Nephron progenitor cell (in vitro differentiated cells): ENCODE results near the gene DDX20.

Source experiments
- DNase-seq: peaks from one replicate; pipeline ENCODE4 v3.0.0; 2021
- H3K27ac Mint-ChIP-seq: 2 replicates; pipeline ENCODE4 v1.8.0; 2021; ENCODE audit warnings: mild to moderate bottlenecking, moderate library complexity, mixed read lengths
- H3K27me3 Mint-ChIP-seq: 2 replicates; pipeline ENCODE4 v1.8.0; 2021; ENCODE audit warnings: mild to moderate bottlenecking, low read depth, mixed read lengths; ENCODE audit not compliant: poor library complexity
- H3K36me3 Mint-ChIP-seq: 2 replicates; pipeline ENCODE4 v1.8.0; 2021; ENCODE audit warnings: low read depth, mixed read lengths
- H3K4me1 Mint-ChIP-seq: 2 replicates; pipeline ENCODE4 v1.8.0; 2021; ENCODE audit warnings: mixed read lengths
- H3K4me3 Mint-ChIP-seq: 2 replicates; pipeline ENCODE4 v1.8.0; 2021; ENCODE audit warnings: mild to moderate bottlenecking, moderate library complexity, mixed read lengths
- H3K9me3 Mint-ChIP-seq: 2 replicates; pipeline ENCODE4 v1.8.0; 2021; ENCODE audit warnings: mild to moderate bottlenecking, moderate library complexity, mixed read lengths
- CTCF ChIP-seq: fragments of 200-600 bp; sonication (generic); IDR thresholded peaks from 2 replicates; pipeline ENCODE4 v1.5.0; 2021; ENCODE audit warnings: antibody characterized with exemption

DDX20 gene

GRCh38 chr1:111719135-111719534 is 36.6 kb upstream of the DDX20 start:
- no peaks in the 10 kb centered on the region for H3K9me3 Mint-ChIP-seq
- H3K4me3 Mint-ChIP-seq, result no peak overlapping the region

GRCh38 chr1:111719674-111720132 is 36.0 kb upstream of the DDX20 start:
- Mint-ChIP-seq H3K9me3 (no peaks in the 10 kb centered on the region), H3K36me3 (no peaks in the 10 kb centered on the region), H3K27me3 (peaks cover 7% of the 10 kb centered on the region), H3K4me3 (no peak overlapping the region), H3K4me1 (peaks cover 25% of the 10 kb centered on the region), H3K27ac (no peak overlapping the region)
- TF ChIP-seq CTCF, result no peak
- DNase-seq, result no peak

More at GRCh38 chr1:111719135-111719534, 36.6 kb upstream of the DDX20 start:
- no peak for DNase-seq
- H3K27me3 Mint-ChIP-seq, result peaks cover 5% of the 10 kb centered on the region
- no peaks in the 10 kb centered on the region for H3K36me3 Mint-ChIP-seq
- H3K27ac Mint-ChIP-seq, result no peak overlapping the region
- no peak for TF ChIP-seq CTCF
- H3K4me1 Mint-ChIP-seq, result peaks cover 20% of the 10 kb centered on the region

GRCh38 chr1:111720274-111720976 is 35.3 kb upstream of the DDX20 start:
- peaks cover 7% of the 10 kb centered on the region for H3K27me3 Mint-ChIP-seq
- H3K36me3 Mint-ChIP-seq, result no peaks in the 10 kb centered on the region
- H3K4me3 Mint-ChIP-seq, result no peak overlapping the region
- no peak for DNase-seq
- H3K4me1 Mint-ChIP-seq, result peaks cover 33% of the 10 kb centered on the region
- no peak overlapping the region for H3K27ac Mint-ChIP-seq
- no peaks in the 10 kb centered on the region for H3K9me3 Mint-ChIP-seq
- TF ChIP-seq CTCF, result no peak

GRCh38 chr1:111720977-111721786 is 34.5 kb upstream of the DDX20 start:
- Mint-ChIP-seq H3K36me3 (no peaks in the 10 kb centered on the region), H3K27ac (peak overlapping the region; percentile 21), H3K27me3 (peaks cover 7% of the 10 kb centered on the region), H3K4me3 (no peak overlapping the region), H3K9me3 (no peaks in the 10 kb centered on the region), H3K4me1 (peaks cover 39% of the 10 kb centered on the region)
- TF ChIP-seq CTCF, result no peak
- DNase-seq, result no peak

- no peak overlapping the region for H3K27ac Mint-ChIP-seq
- peaks cover 7% of the 10 kb centered on the region for H3K27me3 Mint-ChIP-seq
- peaks cover 5% of the 10 kb centered on the region for H3K36me3 Mint-ChIP-seq
- DNase-seq, result no peak
- no peak for TF ChIP-seq CTCF
- peaks cover 60% of the 10 kb centered on the region for H3K4me1 Mint-ChIP-seq
- H3K9me3 Mint-ChIP-seq, result no peaks in the 10 kb centered on the region
- H3K4me3 Mint-ChIP-seq, result no peak overlapping the region
Observed at GRCh38 chr1:111723091-111723806, 32.5 kb upstream of the DDX20 start.
